Globus pallidus (tissue), 1 donor: Measurements from ENCODE around the gene ERBB4.

ENCODE experiments used
- DNase-seq: peaks from one replicate; pipeline ENCODE4 v3.0.0-alpha.2; 2015; ENCODE audit warnings: low spot score

Gene ERBB4

GRCh38 chr2:212538305-212539071, at the start of gene ERBB4:
TSS of gene ERBB4 (minus strand) at chr2:212538802. CDS start at chr2:212538530, 272 bp downstream.
- no peak for DNase-seq

- DNase-seq, result no peak
Measured at GRCh38 chr2:212580117-212580516, 41.5 kb upstream of the ERBB4 start.

- DNase-seq, result no peak
Measured at GRCh38 chr2:212556296-212556695, 17.7 kb upstream of the ERBB4 start.

- DNase-seq, result no peak
Measured at GRCh38 chr2:212554233-212554632, 15.6 kb upstream of the ERBB4 start.

- no peak for DNase-seq
Measured at GRCh38 chr2:212549941-212550340, 11.3 kb upstream of the ERBB4 start.

- peak; percentile 79 for DNase-seq
Measured at GRCh38 chr2:212549463-212549862, 10.9 kb upstream of the ERBB4 start.

GRCh38 chr2:212548455-212548819, 9.8 kb upstream of the ERBB4 start:
- DNase-seq, result peak; percentile 67

- DNase-seq, result no peak
Measured at GRCh38 chr2:212547716-212548454, 9.3 kb upstream of the ERBB4 start.

GRCh38 chr2:212546669-212547068, 8.1 kb upstream of the ERBB4 start:
- no peak for DNase-seq

- no peak for DNase-seq
Measured at GRCh38 chr2:212540341-212540740, 1.7 kb upstream of the ERBB4 start.

- DNase-seq, result peak; percentile 82
Measured at GRCh38 chr2:212539072-212539880, 674 bp upstream of the ERBB4 start.

- peak; percentile 63 for DNase-seq
Measured at GRCh38 chr2:212537726-212538304, 787 bp downstream of the ERBB4 start.

- DNase-seq, result peak; percentile 62
Measured at GRCh38 chr2:212536817-212537725, 1.5 kb downstream of the ERBB4 start.

- DNase-seq, result peak; percentile 68
Measured at GRCh38 chr2:212535996-212536816, 2.4 kb downstream of the ERBB4 start.

- no peak for DNase-seq
Measured at GRCh38 chr2:212534336-212534735, 4.3 kb downstream of the ERBB4 start.

- no peak for DNase-seq
Measured at GRCh38 chr2:212532585-212532984, 6.0 kb downstream of the ERBB4 start.

GRCh38 chr2:212532087-212532486, 6.5 kb downstream of the ERBB4 start:
- DNase-seq, result no peak

GRCh38 chr2:212531499-212531898, 7.1 kb downstream of the ERBB4 start:
- no peak for DNase-seq

- no peak for DNase-seq
Measured at GRCh38 chr2:212530991-212531390, 7.6 kb downstream of the ERBB4 start.

GRCh38 chr2:212530373-212530772, 8.2 kb downstream of the ERBB4 start:
- DNase-seq, result no peak
